ENCODE measurements around the gene RPUSD3.
"Not testable (repeated sequence)": the region's sequence is repeated elsewhere in the genome, so short reads cannot be mapped to it uniquely, and the experiment has no call there.

Gene RPUSD3

GRCh38 chr3:9843715-9844438 is at the start of gene RPUSD3:
TSS of gene RPUSD3 (minus strand) at chr3:9844008. CDS start at chr3:9843990, 18 bp downstream.
- peak; percentile 100 for DNase-seq (ENCODE audit: low spot score)

- no peak for DNase-seq (ENCODE audit: low spot score)
Observed at GRCh38 chr3:9891072-9891622, 47.3 kb upstream of the RPUSD3 start.

GRCh38 chr3:9890249-9891071 is 46.7 kb upstream of the RPUSD3 start, which contains the start of gene JAGN1:
TSS of gene JAGN1 (plus strand) at chr3:9890610. CDS start at chr3:9890723, 113 bp downstream.
- DNase-seq (ENCODE audit: low spot score), result peak; percentile 90

GRCh38 chr3:9889405-9889804 is 45.6 kb upstream of the RPUSD3 start:
- DNase-seq (ENCODE audit: low spot score), result no peak

GRCh38 chr3:9888540-9888939 is 44.7 kb upstream of the RPUSD3 start:
- no peak for DNase-seq (ENCODE audit: low spot score)

- DNase-seq (ENCODE audit: low spot score), result no peak
Observed at GRCh38 chr3:9887480-9887879, 43.7 kb upstream of the RPUSD3 start.

- no peak for DNase-seq (ENCODE audit: low spot score)
Observed at GRCh38 chr3:9886328-9886727, 42.5 kb upstream of the RPUSD3 start.

GRCh38 chr3:9884555-9885165 is 40.9 kb upstream of the RPUSD3 start:
- peak; percentile 91 for DNase-seq (ENCODE audit: low spot score)

- DNase-seq (ENCODE audit: low spot score), result no peak
Observed at GRCh38 chr3:9883706-9884554, 40.1 kb upstream of the RPUSD3 start.

- DNase-seq (ENCODE audit: low spot score), result no peak
Observed at GRCh38 chr3:9881441-9881840, 37.6 kb upstream of the RPUSD3 start.

GRCh38 chr3:9879830-9880549 is 36.2 kb upstream of the RPUSD3 start, which contains the start of gene CIDEC:
TSS of gene CIDEC (minus strand) at chr3:9880253. CDS start at chr3:9878486, 1,767 bp downstream.
- no peak for DNase-seq (ENCODE audit: low spot score)

GRCh38 chr3:9878700-9879099 is 34.9 kb upstream of the RPUSD3 start:
- DNase-seq (ENCODE audit: low spot score), result no peak

GRCh38 chr3:9876991-9877390 is 33.2 kb upstream of the RPUSD3 start:
- DNase-seq (ENCODE audit: low spot score), result no peak

GRCh38 chr3:9876255-9876654 is 32.4 kb upstream of the RPUSD3 start:
- DNase-seq (ENCODE audit: low spot score), result not testable (repeated sequence)

- DNase-seq (ENCODE audit: low spot score), result no peak
Observed at GRCh38 chr3:9875448-9875847, 31.6 kb upstream of the RPUSD3 start.

- not testable (repeated sequence) for DNase-seq (ENCODE audit: low spot score)
Observed at GRCh38 chr3:9872067-9872466, 28.3 kb upstream of the RPUSD3 start.

GRCh38 chr3:9870978-9871377 is 27.2 kb upstream of the RPUSD3 start:
- no peak for DNase-seq (ENCODE audit: low spot score)

GRCh38 chr3:9869955-9870354 is 26.1 kb upstream of the RPUSD3 start:
- DNase-seq (ENCODE audit: low spot score), result no peak

GRCh38 chr3:9867106-9867505 is 23.3 kb upstream of the RPUSD3 start:
- DNase-seq (ENCODE audit: low spot score), result no peak

- no peak for DNase-seq (ENCODE audit: low spot score)
Observed at GRCh38 chr3:9866639-9867038, 22.8 kb upstream of the RPUSD3 start.

Measured in hepatic stellate cell (primary cell).